ENCODE results near the gene GABBR2.

- no peak for TF ChIP-seq CTCF (IDR thresholded peaks at IDR 0.05)
- TF ChIP-seq POLR2AphosphoS5 (IDR thresholded peaks at IDR 0.05), result no peak
- TF ChIP-seq EP300 (IDR thresholded peaks at IDR 0.05), result no peak
- TF ChIP-seq POLR2A (IDR thresholded peaks at IDR 0.05), result no peak
Measured at GRCh38 chr9:98700801-98701200, 7.9 kb downstream of the GABBR2 start.

Measured in suprapubic skin (tissue), 4 donors.